GM18867 (cell line): ENCODE measurements around the gene KIF21A.
A peak's percentile ranks its signal among the peaks of the same experiment; 100 is the strongest.

Experiments
- ATAC-seq: cut with Tn5 transposase; IDR thresholded peaks from one replicate; pipeline ENCODE4 v1.9.1; 2021; ENCODE audit warnings: mild to moderate bottlenecking, moderate library complexity; ENCODE audit not compliant: unreplicated experiment

Gene KIF21A

DNA sequence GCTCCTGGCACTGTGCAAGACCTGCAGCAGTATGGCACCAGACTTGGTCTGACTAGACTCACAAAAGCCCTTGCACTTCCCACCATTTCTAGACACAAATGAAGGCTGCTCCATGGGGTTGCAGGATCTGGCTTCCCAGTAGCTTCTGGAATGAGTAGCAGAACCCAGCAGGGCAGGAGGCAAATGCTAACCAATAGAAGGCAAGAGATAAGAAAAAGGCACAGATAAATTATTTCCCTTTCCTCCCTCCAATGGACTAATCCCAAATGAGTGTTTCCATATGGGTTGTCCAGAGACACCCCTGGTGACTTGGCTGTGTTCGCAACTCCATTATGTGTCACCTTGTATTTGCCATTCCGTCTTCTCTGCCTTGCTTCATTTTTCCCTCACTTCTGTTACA lies 49.7 kb downstream of the KIF21A start:
- no peak for ATAC-seq

DNA sequence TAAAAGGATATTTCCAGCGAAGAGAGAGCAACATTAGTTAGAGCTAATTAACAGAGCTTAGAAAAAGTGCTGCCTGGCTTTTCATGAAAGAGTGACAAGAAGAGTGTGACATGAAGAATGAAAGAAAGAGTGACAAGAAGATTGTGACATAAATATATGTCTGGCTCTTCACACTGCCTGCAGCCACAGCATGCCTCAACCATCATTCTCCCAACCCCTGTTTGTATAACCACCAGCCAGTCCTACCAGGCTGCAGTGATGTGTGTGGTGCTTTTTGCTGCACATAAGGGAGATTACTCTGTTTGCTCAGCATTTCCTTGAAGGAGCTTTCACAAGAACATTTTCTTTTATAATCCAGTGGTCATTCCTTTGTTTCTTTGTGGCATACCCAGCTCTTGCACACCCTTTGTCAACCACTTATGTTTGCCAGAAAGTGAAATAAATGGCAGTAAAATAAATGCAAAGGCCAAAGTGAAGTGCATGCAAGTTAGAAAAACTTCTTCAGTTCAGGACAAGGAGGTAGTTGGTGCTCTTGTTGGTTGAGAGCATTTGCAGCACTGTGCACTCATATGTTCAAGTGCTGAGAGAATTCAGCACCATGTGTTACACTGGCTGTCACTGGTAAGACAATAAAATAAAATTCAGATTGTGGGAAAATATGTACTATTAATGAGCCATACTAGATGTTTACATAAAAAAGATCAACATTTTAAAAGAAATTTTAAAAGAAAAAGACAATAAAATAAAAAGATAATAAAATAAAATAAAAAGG lies 50.6 kb downstream of the KIF21A start:
- no peak for ATAC-seq

DNA sequence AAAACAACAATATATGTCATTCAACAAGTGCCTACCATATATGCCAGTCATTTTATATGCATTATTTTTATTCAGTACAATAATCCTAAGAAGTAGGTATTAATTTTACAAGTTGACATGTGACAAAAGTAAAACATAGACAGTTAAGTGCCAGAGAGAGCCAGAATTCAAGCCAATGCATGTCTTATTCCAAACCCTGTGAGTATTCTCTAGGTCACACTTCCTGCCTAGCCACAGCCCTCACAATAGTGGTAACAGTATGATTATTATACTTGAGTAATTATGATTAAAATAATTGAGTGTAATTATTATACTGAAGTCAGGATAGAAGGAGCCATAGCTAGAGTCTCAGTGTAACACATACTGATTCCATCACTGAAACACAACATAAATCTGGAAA lies 52.2 kb downstream of the KIF21A start:
- no peak for ATAC-seq

DNA sequence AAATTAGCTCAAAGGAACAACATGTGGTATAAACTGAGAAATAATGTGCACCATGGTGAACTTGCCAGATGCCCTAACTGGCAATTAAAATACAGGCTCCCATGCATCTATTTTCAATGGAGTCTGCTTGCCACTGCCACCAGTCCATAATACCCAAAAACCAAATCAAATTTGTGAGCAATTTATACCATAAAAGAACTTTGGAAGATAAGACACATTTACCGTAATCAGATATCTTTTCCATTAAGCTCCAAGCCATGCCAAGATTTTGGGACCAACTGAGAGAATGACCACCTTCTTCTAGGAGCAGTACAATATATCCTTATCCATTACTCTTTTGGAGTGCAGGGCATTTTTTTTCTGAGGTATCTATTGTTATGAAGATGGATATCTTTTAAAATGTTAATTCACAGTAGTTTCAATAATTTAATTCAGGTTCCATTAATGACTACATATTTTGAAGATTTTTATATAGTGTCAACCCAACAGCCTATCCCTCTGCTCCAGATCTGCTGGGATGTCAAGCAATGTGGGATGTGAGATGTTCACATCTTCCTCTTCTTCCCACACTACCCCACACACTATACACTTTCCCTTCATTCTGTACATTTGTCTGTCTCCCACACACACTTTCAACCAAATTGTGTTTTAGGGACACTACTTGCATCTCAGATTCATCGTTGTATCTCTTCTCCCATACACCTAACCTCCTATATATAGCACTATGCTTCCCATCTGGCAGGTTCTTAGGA lies 53.3 kb downstream of the KIF21A start:
- no peak for ATAC-seq

DNA sequence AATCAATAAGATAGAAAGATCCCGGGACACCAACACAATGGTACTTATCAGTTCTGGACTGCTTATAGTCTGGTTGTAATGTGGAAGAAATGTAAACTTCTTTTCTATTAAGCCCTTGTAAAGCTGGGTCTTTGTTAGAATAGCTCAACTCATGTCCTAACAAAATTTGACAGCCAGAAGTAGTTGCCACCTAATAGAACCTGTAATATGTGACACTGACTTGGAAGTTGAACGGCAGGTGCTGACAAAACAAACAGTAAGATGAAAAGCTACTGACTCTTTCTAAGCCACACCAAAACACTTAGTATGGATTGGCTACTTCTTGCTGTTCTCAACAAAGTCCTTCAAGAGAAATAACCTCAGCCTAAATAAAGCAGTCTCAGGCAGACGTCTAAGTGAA lies 56.6 kb downstream of the KIF21A start:
- ATAC-seq, result no peak

DNA sequence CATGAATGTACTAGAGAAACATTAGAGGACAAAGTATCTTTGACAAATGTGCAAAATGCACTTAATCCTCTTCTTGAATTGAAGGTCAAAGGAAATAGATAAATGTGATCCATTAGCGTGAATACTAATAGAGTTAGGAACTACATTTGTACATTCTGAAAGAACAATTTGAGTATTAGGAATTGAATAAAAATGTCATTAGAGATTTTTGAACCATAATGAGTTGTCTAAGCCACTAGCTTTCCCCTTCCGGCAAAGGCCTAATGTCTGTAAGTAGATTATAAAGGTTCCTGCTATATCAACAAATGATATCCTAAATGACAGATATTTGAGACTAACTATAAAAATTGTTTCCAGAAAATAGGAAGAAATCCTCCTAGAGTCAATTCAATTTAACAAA lies 59.8 kb downstream of the KIF21A start:
- ATAC-seq, result no peak

DNA sequence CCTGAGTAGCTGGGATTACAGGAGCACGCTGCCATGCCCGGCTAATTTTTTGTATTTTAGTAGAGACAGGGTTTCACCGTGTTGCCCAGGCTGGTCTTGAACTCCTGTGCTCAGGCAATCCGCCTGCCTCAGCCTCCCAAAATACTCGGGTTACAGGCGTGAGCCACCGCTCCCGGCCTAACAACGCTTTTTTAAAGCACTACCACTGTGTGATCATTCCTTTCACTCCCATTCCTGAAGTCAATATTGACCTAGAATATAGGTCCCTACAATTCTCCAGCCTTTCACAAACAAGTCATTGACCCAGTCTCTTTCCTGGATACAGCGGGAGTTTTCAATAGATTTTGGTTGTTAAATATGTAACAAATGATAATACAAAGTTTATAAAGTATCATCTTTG lies 62.8 kb downstream of the KIF21A start:
- ATAC-seq, result no peak

DNA sequence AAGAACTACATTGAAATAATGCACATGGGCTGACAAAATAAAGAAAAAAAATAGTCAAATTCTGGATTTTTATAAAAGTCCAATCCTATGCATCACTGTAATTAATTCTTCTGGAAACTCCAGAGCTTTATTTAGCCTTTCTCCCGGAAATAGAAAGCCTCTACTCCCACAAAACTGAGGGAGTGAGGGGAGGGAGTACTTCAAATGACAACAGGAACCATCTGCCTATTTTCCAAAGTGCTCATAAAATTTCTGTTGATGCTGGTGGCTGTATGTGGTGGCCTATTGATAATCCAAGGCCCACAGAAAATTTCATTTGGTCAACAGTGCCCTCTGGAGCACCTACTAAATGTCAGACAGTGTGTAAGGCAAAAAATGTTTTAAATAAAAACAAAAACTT lies 64.6 kb downstream of the KIF21A start:
- no peak for ATAC-seq

DNA sequence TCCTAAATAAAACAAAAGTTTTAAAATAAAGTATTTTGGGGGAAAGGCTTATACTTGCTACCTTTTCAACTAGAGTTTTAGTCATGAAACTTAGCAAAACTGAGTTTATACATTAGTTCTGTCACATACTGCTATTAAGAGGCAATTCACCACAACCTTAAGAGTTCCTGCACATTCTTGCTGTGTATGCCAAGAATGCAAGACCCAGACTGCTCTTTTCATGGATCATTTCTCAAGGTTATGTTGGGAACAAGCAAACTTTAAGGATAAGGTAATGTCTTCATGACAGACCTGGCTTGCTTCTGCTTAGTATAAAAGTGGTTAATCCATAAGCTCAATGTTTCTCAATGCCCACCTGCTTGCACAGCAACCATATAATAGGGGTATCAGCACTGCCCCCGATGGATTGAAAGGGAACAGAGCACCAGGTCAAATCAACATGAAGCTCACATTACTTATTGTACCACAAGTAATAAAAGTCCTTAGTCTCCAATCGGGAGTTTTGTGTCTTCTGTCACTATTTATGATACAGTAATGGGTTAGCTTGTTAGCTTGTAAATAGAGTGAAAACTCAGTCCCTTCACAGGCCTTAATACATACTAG lies 67.6 kb downstream of the KIF21A start:
- ATAC-seq, result no peak

DNA sequence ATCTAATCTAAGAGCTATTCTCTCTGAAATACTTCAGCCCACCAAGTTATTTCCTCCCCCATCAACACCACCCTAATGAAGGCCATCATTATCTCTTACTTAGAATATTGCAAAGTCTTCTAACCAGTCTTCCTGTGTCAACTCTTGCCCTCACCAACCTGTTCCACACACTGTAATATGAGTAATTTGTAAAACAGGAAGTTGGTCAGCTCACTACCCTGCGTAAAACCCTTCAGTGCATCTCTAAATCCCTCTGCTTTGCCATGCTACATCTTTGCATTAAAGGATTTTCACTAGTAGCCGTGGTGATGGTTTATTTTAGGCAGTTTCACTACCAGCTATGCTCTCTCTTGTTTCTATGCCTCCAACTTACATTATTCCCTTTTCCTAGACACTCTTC lies 70.0 kb downstream of the KIF21A start:
- peak; percentile 95 for ATAC-seq

DNA sequence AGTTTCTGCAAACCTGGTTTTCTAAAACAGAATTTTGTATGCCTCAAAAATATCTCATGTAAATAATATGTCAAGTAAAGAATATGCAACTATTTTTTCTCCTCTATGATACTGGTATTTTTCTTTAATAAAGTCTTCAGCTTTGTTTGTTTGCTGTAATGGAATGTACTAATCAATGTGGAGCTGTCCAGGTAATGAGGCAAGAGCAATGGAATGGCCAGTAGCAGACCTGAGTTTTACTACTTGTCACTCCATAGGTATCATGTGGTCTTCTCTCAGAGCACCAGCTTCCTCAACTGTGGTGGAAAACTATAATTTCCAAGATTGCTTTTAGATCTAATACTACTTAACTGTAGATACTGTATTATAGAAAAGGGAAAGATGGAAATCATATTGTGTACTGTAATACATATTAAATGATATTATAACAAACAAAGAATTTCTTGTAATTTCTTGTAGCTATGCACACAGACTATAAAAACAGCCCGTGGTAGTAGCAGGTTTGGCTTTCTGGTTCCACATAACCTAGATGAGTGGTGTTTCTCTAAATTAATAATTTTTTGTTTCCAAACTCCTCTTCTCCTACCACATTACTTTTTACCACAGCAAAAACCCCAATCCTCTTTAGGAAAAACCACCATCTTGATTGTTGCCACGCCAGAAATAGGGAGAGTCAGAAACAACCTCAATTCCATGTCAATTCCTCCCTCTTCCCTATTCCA lies 70.6 kb downstream of the KIF21A start:
- ATAC-seq, result no peak

DNA sequence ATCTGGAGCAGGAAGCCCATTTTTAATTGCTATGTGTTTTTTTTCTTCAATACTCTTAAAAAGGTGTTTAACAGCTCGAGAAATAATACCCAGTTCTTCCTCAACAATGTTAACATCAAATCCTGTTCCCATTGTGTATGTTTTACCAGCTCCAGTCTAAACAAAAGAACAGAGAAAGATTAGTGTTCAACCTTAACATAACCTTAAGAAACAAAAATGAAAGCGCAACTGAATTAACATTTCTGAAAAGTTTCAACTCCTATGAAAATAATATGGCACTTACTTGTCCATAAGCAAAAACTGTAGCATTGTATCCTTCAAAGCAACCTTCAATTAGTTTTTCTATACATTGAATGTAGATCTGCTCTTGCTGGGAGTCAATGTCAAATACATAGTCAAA lies 73.2 kb downstream of the KIF21A start:
- ATAC-seq, result peak; percentile 39

DNA sequence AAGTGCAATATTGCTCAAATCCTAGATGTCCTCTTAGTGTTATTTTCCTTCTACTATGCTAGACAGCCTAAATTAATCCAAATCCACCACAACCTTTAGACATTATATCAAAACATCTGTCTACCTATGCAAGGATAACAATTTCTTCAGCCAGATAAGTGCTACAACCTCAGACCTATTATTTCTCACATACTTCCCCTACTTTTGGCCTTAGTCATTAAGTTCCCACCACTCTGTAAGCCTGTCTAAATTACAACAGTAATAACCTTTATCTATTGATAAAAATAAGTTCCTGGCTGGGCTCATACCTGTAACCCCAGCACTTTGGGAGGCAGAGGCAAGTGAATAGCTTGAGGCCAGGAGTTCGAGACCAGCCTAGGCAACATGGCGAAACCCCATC lies 74.0 kb downstream of the KIF21A start:
- no peak for ATAC-seq

DNA sequence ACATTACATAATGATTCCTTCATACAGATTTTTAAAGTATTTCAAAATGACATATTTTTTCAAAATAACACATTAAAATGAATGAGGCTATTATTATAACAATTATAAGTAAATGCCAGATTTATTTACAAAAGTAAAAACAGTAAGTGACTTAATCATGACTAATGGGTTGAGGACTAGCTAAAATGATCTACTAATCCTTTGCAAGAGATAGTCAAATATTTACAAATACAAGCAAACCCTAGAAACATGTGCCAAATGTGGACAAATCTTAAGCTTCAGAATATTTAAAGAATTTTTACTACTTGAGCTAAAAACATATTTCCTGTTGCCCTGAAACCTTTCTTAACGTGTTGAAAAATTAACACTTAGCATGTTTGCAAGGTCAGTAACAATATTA lies 74.8 kb downstream of the KIF21A start:
- ATAC-seq, result no peak

DNA sequence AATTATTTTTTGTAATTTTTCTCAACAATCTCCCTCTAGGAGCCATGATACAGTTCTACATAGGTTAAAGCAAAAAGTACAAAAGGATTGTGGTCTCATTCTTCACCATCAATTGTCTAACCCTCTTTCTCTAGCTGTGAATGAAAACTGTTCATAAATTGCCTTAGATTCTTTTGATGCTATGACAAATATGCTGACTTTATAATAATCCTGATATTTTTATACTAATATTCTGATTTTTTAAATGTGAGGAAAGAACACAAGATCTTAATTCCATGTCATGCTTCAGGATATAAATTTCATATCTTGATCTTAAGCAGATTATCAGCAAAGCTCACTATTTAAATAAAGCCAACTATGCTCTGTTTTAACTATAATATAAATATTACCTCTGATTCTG lies 75.4 kb downstream of the KIF21A start:
- no peak for ATAC-seq

DNA sequence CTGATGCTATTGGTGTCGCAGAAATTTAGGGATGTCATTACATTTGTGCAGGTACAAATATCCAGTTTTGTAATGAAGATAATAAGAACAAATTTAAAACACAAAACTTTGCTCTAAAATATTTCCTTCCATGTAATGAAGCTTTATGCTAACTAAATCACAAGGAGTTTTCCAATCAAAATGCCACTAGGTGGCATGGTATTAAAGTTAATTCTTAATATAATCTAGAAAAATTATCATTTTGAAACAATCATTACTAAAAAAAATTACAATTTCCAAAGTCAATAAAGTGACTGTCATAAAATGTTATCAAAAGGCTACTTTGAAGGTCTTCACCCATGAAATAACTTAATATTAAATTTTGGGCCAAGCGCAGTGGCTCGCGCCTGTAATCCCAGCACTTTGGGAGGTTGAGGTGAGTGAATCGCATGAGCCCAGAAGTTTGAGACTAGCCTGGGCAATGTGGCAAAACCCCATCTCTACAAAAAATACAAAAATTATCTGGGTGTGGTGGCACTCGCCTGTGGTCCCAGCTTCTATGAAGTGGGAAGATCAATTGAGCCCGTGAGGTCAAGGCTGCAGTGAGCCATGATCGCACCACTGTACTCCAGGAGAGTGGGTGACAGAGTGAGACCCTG lies 77.4 kb downstream of the KIF21A start:
- ATAC-seq, result no peak

DNA sequence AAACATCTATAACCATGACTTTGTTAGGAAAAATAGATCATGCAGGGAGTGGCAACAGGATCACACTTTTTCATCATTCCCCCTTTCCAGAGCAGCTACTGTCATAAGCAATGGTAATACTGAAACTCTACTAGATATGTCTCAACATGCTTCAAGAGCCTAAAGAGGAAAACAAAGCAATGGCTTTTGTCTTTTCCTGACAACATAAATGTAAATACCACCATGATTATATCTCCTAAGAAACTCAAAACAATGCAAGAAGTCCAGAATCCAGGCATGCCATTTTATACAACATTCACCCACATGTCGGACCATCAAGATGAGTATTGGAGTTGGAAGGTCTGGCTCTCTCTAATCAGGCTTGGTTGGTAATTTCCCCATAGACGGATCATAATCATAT lies 78.7 kb downstream of the KIF21A start:
- ATAC-seq, result no peak

DNA sequence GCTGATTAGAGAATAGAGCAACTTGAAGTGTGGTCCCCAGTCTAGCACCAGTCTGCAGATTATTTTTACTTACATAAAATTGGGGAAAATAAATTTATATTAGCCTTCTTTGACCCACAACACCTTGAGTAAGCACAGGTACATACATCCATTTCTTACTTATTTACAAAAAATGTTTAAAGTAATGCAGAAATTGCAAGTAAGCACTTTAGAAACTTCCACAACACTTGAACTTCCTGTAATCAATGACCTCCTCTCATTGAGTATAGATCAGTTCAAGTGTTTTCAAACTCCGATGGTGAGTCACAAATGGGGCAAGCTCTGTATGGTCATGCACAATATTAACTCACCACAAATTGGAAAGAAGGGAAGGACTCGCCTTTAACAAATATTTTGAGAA lies 83.3 kb downstream of the KIF21A start:
- no peak for ATAC-seq

DNA sequence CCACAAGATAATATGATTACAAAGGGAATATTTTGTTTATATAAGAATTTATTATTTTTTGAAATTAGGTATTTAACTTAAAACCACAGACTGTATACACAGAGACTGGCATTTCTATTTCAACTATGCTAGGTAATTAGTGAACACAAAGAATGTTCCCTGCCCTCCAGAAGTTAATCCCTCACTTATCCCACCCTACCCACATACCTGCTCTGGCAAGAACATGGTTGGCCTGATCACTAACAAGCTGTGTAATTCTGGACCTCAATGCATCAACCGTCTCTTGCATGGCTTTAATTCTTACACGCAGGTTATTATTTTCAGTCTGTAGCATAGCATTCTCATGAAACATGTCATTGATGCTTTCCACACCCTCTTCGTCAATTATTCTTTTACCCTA lies 85.9 kb downstream of the KIF21A start:
- no peak for ATAC-seq

DNA sequence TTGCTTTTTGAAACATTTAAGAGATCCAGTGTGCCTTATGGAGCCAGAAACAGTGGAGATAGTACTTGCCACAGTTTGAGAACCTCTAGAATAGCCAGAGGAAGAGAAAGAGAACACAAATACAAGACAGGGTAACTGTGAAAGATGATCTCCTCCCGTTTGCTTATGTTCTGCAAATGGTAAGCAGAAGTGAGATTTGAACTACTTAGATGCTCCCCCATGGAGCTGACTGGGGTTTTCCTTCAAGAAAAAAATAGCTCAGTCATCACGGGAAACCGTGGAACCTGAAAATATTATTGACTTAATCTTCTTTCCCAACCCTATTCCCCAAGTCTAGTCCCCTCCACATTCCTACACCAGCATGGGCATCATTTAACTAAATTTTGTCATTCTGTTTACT lies 87.1 kb downstream of the KIF21A start:
- ATAC-seq, result no peak

DNA sequence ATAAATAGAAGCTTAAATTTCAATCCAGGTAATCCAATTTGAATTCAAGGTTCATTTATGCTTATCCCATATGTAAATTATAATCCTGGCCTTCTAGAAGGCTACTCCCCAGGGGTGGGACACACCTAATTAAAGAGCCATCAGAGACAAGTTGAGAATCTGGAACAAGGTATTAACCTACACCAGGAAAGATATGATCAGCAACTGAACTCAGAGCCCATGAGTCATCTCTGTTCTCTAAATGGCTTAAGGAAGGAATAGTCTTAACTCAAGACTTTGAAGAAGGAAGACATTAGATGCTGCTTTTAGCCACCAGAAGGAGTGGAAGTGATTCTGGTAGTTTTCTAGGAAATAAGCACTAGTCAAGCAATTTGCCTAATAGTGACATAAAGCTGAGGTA lies 88.0 kb downstream of the KIF21A start:
- no peak for ATAC-seq
